HG03135 (cell line): ENCODE measurements around the gene PSTK.

Source experiments
- ATAC-seq: cut with Tn5 transposase; IDR thresholded peaks from one replicate; pipeline ENCODE4 v1.9.1; 2021; ENCODE audit warnings: mild to moderate bottlenecking, moderate library complexity; ENCODE audit not compliant: unreplicated experiment

PSTK gene

DNA sequence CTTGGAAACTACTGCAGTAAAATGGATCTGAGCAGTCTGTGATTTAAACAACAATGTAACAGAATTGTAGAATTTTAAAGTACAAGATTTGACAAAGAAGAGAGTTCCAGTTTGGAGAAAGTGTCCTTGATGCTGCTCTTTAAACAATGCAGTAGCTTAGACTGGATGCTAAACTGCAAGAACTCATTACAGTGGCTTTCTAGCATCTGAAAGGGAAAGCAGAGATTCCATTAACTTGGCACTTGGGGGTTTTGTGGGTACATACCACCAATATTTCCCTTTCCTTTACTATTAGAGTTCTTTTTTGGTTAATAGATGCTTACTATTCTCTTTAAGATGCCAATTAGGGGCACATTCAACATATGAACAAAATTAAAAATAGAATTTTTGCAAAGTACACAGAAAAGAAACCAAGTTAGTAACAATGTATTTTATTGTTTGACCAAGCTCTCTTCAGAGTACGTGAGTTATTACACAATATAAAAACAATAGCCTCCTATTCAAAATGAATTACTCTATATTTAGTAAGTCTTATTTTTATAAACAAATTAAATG lies 11.9 kb downstream of the PSTK start:
- ATAC-seq: no peak

- ATAC-seq: no peak
Observed at GRCh38 chr10:122993797-122994336, 13.7 kb downstream of the PSTK start.

GRCh38 chr10:122995936-122996335 lies 15.7 kb downstream of the PSTK start:
- no peak for ATAC-seq

DNA sequence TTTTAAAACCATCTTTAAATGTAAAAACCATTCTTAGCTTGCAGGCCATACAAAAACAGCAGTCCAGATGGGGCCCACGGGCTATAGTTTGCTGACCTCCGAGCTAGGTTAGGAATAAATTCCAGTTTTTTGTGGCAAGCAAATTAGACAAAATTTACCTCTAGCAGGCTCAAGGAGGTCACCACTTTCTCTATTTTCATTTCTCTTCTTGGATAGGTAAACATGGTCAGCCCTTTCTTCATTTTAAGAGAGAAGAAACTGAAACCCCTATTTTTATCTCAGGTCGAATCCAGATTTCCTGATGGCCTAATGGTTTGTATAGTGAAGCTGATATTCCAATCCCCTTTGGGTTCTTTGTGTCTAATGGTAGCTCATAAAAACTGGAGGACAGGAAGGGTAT lies 17.7 kb downstream of the PSTK start:
- no peak for ATAC-seq

DNA sequence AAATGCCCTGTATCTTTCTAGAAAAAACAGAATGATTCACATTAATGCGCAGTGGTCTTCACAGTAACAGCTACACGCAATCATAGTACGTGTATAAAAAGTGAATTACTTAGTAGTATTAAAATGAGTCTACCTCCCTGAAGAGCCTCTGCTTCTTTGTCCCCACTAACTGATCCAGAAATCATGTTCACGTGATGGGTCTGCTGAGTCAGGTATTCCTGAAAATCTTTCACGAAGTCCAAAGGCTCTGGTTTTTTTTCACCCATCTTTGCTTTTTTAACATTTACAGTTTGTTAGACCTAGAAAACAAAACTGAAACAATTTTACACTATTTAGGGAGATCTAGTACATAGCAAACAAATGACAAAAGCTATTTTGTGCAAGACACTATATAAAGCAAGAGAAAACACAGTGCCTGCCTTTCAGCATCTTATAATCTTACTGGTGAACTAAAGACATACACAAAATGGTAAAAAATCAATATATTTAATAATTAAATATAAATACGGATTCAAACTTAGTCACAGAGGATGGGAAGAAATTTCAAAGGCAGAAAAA lies 18.2 kb downstream of the PSTK start:
- ATAC-seq: no peak

DNA sequence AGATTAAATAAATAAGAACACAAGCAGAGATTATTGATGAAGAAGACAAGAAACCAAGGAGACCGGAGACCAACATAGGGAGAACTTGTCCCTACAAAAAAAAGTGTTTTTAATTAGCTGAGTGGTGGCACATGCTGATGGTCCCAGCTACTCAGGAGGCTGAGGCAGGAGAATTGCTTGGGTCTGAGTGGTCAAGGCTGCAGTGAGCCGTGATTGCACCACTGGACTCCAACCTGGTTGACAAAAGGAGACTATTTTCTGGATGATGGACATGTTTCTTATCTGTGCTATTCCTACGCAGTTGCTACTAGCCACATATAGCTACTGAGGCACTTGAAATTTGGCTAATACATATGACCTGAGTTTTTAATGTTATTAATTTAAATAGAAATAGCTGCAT lies 18.7 kb downstream of the PSTK start:
- no peak for ATAC-seq

- ATAC-seq: no peak
Observed at GRCh38 chr10:122999347-122999746, 19.1 kb downstream of the PSTK start.

DNA sequence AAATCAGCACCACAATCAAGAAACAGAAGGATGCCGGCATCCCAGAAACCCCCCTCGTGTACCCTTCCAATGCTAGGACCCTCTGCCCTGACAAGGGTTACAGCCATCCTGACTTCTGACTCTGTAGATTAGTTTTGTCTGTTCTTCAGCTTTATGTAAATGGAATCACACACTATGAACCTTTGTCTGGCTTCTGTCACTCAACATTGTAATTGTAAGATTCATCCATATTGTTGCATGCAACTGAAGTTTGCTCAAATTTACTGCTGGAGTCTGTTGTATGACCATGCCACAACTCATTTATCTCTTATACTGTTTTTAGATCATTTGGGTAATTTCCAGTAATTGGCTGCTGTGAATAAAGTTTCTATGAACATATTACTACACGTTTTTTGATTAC lies 20.0 kb downstream of the PSTK start:
- ATAC-seq: no peak

- no peak for ATAC-seq
Observed at GRCh38 chr10:123001370-123001769, 21.2 kb downstream of the PSTK start.

DNA sequence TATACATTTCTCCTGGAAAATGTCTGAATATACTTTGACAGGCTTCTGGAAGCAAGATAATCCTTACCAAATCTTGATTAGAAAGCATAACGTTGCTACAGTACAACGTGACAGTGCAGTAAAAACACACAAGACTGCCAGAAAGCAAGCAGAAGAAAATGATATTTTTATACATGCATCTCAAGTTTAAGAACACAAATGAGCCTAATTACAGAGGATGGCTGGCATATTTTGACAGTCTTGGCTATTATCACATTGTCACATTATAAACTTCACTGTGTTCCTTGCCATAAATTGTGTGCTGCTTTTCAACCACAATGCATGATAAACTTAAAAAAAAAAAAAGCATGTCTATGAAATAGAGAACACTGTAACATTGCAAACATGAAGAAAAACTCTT lies 24.1 kb downstream of the PSTK start:
- no peak for ATAC-seq

DNA sequence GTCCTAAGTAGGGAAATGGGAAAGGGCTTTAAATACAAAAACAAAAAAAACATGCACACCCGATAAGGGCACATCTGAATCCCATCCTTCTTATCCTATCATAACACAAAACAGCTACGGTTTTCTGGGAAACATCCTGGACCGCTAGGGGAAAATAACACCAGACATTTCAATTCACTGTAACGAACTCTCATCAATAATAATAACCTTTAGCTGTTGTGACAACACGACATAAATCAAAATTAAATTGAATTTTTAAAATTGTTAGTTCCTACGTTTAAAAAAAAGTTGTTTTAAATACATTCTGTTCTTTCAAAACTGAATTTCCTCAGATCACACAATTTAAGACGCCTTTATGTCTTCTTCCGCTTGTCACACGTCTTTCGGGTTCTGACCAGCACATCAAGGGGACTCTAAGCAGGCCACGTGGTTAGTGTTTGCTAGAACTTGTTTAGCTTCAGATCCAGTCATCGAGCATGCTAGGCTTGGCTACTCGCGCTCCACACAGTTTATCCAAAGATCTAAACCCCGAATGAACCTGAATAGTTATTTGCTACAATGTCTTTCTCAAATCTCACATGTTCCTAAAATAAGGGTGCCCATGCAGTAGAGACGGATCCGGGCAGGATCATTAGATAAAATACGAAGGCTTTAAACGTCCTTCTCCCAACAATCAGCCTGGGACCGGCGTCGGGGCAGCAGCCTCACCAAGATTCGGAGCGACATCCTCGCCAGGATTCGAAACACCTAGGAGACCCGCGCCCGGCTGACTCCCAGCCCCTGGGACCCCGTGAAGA lies 27.6 kb downstream of the PSTK start:
- peak; percentile 44 for ATAC-seq

GRCh38 chr10:123008355-123009104 lies 28.3 kb downstream of the PSTK start, which contains the start of the genes ACADSB and IKZF5:
ACADSB (plus strand) TSS chr10:123009006; CDS start chr10:123009030, 24 bp downstream.
IKZF5 (minus strand) TSS chr10:123008795; CDS start chr10:122998625, 10,170 bp downstream.
- peak; percentile 82 for ATAC-seq

- ATAC-seq: peak; percentile 12
Observed at GRCh38 chr10:123009105-123009820, 29.1 kb downstream of the PSTK start.

DNA sequence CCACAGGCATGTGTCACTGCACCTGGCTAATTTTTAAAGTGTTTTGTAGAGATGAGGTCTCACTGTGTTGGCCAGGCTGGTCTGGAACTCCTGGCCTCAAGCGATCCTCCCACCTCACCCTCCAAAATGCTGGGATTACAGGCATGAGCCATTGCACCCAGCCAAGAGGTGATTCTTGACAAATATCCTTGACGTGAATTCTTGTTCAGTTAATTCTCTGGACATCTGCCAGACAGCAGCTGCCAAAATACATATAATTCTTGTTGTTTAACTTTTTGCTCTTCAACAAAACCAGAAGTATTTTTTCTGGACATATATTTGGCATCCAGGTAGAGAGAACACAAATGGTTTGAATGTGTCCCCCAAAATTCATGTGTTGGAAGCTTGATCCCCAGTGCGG lies 31.8 kb downstream of the PSTK start:
- ATAC-seq: no peak

DNA sequence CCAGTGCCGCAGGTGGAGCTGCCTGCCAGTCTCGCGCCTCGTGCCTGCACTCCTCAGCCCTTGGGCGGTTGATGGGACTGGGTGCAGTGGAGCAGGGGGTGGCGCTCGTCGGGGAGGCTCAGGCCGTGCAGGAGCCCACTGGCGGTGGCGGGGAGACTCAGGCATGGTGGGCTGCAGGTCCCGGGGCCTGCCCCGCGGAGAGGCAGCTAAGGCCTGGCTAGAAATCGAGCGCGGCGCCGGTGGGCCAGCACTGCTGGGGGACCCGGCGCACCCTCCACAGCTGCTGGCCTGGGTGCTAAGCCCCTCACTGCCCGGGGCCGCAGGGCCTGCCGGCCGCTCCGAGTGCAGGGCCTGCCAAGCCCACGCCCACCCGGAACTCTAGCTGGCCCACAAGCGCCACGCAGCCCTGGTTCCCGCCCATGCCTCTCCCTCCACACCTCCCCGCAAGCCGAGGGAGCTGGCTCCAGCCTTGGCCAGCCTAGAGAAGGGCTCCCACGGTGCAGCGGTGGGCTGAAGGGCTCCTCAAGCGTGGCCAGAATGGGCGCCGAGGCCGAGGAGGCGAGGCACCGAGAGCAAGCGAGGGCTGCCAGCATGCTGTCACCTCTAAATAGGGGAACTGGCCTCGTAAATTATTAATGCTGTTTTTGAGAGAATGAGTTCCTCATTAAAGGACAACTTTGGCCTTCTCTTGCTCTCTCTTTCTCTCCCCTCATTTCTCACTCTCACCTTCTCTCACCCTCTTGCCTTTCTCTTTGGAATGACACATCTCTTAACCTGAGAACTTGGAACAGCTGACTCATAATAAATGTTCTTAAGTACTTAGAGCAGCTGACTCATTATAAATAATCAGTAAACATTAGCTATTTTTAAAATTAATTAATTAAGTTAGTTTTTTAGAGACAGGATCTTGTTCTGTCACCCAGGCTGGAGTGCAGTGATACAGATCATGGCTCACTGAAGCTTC lies 33.5 kb downstream of the PSTK start:
- ATAC-seq: no peak

- no peak for ATAC-seq
Observed at GRCh38 chr10:123014772-123015171, 34.6 kb downstream of the PSTK start.

GRCh38 chr10:123016228-123016627 lies 36.0 kb downstream of the PSTK start:
- no peak for ATAC-seq

GRCh38 chr10:123017421-123018165 lies 37.4 kb downstream of the PSTK start:
- no peak for ATAC-seq

GRCh38 chr10:123018531-123018930 lies 38.3 kb downstream of the PSTK start:
- ATAC-seq: no peak
